GM18517 (cell line): ENCODE results near the gene SLC25A34.

Source experiments
- ATAC-seq: cut with Tn5 transposase; IDR thresholded peaks from one replicate; pipeline ENCODE4 v1.9.1; 2021; ENCODE audit warnings: mild to moderate bottlenecking, moderate library complexity; ENCODE audit not compliant: unreplicated experiment

Gene SLC25A34

GRCh38 chr1:15732686-15733081 lies 3.4 kb upstream of the SLC25A34 start:
- ATAC-seq = no peak

- no peak for ATAC-seq
Measured at GRCh38 chr1:15733218-15733725, 2.8 kb upstream of the SLC25A34 start.

- ATAC-seq = no peak
Measured at GRCh38 chr1:15733726-15734226, 2.3 kb upstream of the SLC25A34 start.

- no peak for ATAC-seq
Measured at GRCh38 chr1:15734296-15734695, 1.8 kb upstream of the SLC25A34 start.

GRCh38 chr1:15734901-15735300 lies 1.2 kb upstream of the SLC25A34 start:
- no peak for ATAC-seq

GRCh38 chr1:15735304-15736037 lies 587 bp upstream of the SLC25A34 start:
- no peak for ATAC-seq

GRCh38 chr1:15736892-15737261 lies 819 bp downstream of the SLC25A34 start:
- no peak for ATAC-seq

- no peak for ATAC-seq
Measured at GRCh38 chr1:15737324-15738319, 1.6 kb downstream of the SLC25A34 start.

GRCh38 chr1:15738416-15739113 lies 2.5 kb downstream of the SLC25A34 start:
- no peak for ATAC-seq

GRCh38 chr1:15739259-15739658 lies 3.2 kb downstream of the SLC25A34 start:
- no peak for ATAC-seq

GRCh38 chr1:15739745-15740144 lies 3.7 kb downstream of the SLC25A34 start:
- ATAC-seq = no peak

GRCh38 chr1:15740924-15741850 lies 5.1 kb downstream of the SLC25A34 start:
- ATAC-seq = no peak

GRCh38 chr1:15742339-15742801 lies 6.3 kb downstream of the SLC25A34 start, which contains the start of gene TMEM82:
TSS of gene TMEM82 (plus strand) at chr1:15742499. CDS start at chr1:15742560, 61 bp downstream.
- no peak for ATAC-seq

- ATAC-seq = no peak
Measured at GRCh38 chr1:15744122-15744679, 8.1 kb downstream of the SLC25A34 start.

- no peak for ATAC-seq
Measured at GRCh38 chr1:15747378-15747777, 11.3 kb downstream of the SLC25A34 start.

GRCh38 chr1:15748264-15748663 lies 12.2 kb downstream of the SLC25A34 start:
- ATAC-seq = no peak

GRCh38 chr1:15748690-15749398 lies 12.8 kb downstream of the SLC25A34 start:
- ATAC-seq = no peak

- ATAC-seq = no peak
Measured at GRCh38 chr1:15749399-15750291, 13.6 kb downstream of the SLC25A34 start.
